ENCODE results near the gene CATSPERB.
"Not testable (repeated sequence)": the region's sequence is repeated elsewhere in the genome, so short reads cannot be mapped to it uniquely, and the experiment has no call there.

Gene CATSPERB

GRCh38 chr14:91609161-91609560 lies 122.7 kb downstream of the CATSPERB start:
- H3K4me3 ChIP-seq (replicated peaks; ENCODE audit: low read depth, low read length) = no peak overlapping the region
- DNase-seq (ENCODE audit: low read depth) = no peak
- no peak for TF ChIP-seq CTCF (IDR thresholded peaks at IDR 0.05; ENCODE audit: low read length, missing control alignments)

GRCh38 chr14:91607322-91608047 lies 124.4 kb downstream of the CATSPERB start:
- no peak overlapping the region for H3K4me3 ChIP-seq (replicated peaks; ENCODE audit: low read depth, low read length)
- TF ChIP-seq CTCF (IDR thresholded peaks at IDR 0.05; ENCODE audit: low read length, missing control alignments) = no peak
- no peak for DNase-seq (ENCODE audit: low read depth)

GRCh38 chr14:91606851-91607250 lies 125.0 kb downstream of the CATSPERB start:
- H3K4me3 ChIP-seq (replicated peaks; ENCODE audit: low read depth, low read length) = no peak overlapping the region
- peak; percentile 8 for DNase-seq (ENCODE audit: low read depth)
- no peak for TF ChIP-seq CTCF (IDR thresholded peaks at IDR 0.05; ENCODE audit: low read length, missing control alignments)

- DNase-seq (ENCODE audit: low read depth) = not testable (repeated sequence)
Measured at GRCh38 chr14:91604611-91605010, 127.3 kb downstream of the CATSPERB start.

GRCh38 chr14:91599994-91600393 lies 131.9 kb downstream of the CATSPERB start:
- DNase-seq (ENCODE audit: low read depth) = no peak
- H3K4me3 ChIP-seq (replicated peaks; ENCODE audit: low read depth, low read length) = no peak overlapping the region
- no peak for TF ChIP-seq CTCF (IDR thresholded peaks at IDR 0.05; ENCODE audit: low read length, missing control alignments)

More at GRCh38 chr14:91604611-91605010, 127.3 kb downstream of the CATSPERB start:
- H3K4me3 ChIP-seq (replicated peaks; ENCODE audit: low read depth, low read length) = not testable (repeated sequence)

- no peak overlapping the region for H3K4me3 ChIP-seq (replicated peaks; ENCODE audit: low read depth, low read length)
- no peak for DNase-seq (ENCODE audit: low read depth)
- no peak for TF ChIP-seq CTCF (IDR thresholded peaks at IDR 0.05; ENCODE audit: low read length, missing control alignments)
Measured at GRCh38 chr14:91595736-91596135, 136.2 kb downstream of the CATSPERB start.

- H3K4me3 ChIP-seq (replicated peaks; ENCODE audit: low read depth, low read length); DNase-seq (ENCODE audit: low read depth): not testable (repeated sequence)
Measured at GRCh38 chr14:91593957-91594356, 137.9 kb downstream of the CATSPERB start.

GRCh38 chr14:91586410-91586809 lies 145.5 kb downstream of the CATSPERB start:
- TF ChIP-seq CTCF (IDR thresholded peaks at IDR 0.05; ENCODE audit: low read length, missing control alignments) = no peak
- no peak for DNase-seq (ENCODE audit: low read depth)
- no peak overlapping the region for H3K4me3 ChIP-seq (replicated peaks; ENCODE audit: low read depth, low read length)
